ENCODE results near the gene NEDD8.
"Not testable (repeated sequence)": the region's sequence is repeated elsewhere in the genome, so short reads cannot be mapped to it uniquely, and the experiment has no call there.

The NEDD8 gene

DNA sequence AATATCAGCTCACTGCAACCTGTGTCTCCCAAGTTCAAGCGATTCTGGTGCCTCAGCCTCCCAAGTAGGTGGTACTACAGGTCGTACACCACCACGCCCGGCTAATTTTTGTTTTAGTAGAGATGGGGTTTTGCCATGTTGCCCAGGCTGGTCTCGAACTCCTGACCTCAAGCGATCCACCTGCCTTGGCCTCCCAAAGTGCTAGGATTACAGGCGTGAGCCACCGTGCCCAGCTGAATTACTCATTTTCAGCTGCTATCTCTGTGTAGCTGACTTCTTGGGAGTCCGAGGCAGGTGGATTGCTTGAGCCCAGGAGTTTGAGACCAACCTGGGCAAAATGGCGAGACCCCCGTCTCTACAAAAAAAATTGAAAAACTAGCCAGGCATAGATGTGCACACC is 13.2 kb upstream of the NEDD8 start:
- not testable (repeated sequence) for DNase-seq

DNA sequence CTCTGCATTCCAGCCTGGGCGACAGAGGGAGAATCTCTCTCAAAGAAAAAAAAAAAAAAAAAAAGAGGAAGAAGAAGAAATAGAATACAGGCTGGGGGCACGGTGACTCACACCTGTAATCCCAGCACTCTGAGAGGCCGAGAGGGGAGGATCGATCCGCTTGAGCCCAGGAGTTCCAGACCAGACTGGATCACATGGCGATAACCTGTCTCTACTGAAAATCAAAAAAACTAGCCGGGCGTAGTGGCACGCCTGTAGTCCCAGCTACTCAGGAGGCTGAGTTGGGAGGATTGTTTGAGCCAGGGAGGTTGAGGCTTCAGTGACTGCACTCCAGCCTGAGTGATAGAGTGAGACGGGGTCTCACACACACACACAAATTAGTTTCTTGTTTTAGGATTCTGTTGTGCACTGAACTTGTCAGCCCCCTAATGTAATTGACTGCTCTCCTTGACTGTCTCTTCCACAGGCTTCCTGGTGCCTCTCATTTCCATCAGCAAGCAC is 11.2 kb upstream of the NEDD8 start:
- no peak for DNase-seq

DNA sequence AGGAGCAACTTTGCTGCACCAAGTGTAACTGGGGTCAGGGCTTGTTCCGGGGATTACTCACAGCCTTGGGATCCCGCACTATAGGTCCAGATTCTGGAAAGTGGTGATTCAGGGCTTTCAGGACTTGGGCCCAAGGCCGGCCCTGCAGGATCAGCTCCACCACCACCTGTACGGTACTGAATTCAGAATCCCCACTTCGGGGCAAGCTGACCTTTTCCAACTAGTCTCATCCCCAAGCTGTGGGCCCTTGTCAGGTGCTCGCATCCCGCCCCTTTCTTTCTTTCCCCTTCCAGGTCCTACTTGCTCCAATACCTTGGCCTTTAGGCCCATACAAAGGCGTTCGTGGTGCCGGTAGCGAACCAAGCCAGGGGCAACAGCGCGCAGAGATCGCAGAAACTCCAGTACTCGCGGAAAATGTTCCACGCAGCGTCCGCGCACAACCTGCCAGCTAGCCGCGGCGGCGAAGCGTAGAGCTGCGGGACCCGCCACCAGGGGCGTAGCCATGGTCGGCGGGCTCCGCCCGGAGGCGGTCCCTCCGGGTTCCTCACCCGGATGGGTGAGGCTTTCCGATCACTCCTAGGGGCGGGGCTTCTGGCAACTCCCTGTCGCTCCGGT is 9.8 kb upstream of the NEDD8 start:
- DNase-seq, result peak; percentile 91

DNA sequence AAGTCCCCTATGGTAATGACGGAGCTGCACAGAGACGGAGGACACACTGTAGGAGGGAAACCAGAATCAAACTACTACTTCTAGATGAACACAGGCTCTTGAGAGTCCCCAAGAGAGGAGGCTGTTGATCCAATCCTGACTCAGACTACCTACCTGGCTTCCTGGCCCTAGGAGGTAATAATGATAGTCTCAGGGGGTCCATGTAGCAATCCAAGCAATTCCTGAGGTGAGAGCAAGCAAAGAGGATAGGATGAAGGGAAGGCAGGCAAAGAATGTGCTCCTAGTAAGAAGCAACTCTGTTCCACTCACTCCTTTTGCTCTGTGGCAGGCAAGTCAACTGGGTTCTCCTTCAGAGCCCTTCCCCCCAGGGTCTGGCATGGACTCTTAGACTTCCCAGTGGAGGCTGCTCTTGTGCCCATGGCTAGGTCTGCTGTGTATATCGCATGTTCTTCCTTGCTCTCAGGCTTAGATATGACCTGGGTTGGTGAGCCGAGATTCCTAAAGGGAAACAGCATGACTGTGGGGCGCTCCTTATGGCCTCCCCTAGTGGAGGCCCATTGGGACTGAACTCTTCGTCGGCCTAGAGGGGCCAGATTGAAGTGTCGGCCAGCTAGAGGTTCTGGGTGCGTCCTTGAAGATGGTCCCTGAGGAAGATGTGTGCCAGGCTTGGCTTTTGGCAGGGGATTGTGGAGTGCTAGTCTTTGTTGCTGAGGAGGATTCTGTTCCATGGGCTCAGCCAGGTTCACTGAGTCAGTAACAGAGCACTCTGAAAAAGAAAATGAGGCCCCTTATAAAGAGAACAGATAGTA is 8.1 kb upstream of the NEDD8 start:
- DNase-seq, result no peak

DNA sequence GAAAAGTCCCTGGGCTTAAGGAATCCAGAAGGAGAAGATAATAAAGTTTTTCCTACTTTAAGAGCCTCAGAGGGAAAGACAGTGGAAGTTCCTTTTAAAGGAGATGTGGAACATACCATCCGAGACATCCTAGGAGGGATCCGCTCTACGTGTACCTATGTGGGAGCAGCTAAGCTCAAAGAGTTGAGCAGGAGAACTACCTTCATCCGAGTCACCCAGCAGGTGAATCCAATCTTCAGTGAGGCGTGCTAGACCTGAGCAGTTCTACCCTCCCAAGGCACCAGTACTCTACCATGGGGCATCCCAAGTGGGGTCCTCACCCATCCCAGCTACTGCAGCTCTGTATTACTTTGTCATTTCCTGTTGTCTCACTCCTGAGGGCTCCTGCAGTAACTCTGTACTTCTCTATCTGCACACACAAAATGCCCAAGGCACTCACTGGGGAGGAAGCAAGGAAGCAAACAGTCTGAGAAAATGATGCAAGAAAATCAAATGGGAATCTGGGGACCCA is 6.4 kb upstream of the NEDD8 start:
- no peak for DNase-seq

DNA sequence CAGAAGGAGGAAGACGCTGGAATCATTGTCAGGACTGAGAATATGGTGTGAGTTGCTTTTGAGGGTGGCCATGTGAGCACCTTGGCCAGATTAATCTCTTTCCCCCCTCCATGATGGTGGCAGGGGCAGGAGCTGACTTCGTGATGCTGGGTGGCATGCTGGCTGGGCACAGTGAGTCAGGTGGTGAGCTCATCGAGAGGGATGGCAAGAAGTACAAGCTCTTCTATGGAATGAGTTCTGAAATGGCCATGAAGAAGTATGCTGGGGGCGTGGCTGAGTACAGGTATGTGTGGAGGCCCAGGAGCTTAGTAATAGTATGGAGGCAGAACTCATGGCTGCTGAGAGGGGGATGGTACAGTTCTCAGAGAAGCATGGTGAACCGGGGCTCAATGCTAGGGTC is 6.0 kb upstream of the NEDD8 start:
- DNase-seq, result peak; percentile 34

DNA sequence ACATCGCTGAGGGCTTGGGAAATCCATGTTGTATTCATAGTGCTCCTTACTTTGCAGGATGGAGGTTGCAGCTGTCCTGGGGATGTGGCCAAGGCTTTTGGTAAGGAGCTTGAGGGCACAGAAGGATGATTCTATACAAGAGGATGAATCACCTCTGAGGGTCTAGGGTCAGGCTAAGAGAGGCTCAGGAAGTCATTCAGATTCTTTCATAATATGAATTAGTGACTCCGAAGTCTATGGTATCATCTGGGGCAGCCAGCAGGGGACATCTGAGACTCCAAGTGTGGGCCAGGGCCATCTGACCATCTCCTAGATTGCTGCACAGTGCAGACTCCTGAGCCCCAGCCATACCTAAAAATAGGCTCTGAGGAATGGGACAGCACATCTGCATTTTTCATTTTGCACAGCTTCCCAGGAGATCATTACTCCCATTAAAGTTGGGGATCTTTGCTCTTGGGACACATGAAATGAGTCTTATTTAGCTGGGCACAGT is 5.3 kb upstream of the NEDD8 start:
- DNase-seq, result no peak

DNA sequence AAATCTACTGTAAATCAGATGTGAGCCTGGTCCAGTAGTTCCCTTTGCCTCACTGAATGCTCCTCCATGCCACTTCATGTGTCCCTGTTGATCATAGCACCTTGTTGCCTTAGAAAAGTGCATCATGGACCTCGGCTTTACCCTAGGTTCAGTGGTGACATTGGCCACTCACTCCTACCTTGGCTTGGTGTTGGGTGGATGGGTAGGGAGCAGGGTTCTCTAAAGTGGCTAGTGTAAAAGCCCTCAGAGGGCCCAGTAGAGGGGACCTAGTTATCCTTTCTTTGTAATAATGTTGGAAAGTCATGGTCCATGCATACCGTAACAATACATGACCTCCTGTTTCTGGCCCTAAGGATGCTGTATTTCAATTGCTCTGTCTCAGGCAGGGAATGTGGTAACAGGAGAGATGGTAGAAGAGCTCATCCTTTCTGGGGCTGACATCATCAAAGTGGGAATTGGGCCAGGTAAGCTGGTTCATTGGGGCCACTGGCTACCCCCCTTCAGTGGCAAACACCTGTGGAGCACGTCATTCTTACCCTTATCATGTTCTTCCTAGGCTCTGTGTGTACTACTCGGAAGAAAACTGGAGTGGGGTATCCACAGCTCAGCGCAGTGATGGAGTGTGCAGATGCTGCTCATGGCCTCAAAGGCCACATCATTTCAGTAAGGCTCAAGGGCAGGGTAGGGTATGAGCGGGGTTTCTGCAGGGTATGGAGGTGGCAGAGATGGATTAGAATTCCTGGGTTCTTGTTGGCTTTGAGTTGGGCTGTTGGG is 4.7 kb upstream of the NEDD8 start:
- no peak for DNase-seq

DNA sequence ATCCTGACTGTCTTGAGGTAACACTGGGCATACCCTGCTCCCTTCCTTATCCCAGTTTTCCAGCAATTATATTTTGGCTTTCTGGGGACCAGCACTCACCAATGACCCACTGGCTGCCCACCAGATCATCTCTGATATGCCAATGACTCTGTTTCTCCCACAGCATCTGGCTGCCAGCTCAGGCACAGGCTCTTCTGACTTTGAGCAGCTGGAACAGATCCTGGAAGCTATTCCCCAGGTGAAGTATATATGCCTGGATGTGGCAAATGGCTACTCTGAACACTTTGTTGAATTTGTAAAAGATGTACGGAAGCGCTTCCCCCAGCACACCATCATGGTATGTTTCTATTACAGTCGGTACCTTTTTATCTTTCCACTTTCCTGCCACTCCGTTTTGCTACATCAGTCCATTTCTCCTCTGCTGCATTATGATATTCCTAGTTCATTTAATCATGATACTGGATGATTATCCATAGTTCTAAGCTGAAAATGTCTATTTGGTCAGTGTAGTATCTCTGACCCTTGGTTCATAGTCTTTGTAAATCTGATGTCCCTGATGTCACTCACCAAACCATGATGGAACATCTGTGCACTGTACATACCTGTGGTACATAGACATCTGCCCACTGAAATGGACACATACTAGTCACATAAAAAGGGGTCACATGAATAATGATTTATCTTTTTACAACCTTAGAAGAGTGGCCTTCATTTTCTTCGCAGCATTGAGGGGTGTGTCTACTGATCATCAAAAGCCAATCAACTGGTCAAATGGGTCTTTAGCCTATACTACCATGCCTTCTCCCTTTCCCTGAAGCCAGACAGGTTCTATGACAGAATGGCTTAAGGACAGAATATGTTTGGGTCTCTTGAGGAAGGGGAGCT is 3.9 kb upstream of the NEDD8 start:
- no peak for DNase-seq

DNA sequence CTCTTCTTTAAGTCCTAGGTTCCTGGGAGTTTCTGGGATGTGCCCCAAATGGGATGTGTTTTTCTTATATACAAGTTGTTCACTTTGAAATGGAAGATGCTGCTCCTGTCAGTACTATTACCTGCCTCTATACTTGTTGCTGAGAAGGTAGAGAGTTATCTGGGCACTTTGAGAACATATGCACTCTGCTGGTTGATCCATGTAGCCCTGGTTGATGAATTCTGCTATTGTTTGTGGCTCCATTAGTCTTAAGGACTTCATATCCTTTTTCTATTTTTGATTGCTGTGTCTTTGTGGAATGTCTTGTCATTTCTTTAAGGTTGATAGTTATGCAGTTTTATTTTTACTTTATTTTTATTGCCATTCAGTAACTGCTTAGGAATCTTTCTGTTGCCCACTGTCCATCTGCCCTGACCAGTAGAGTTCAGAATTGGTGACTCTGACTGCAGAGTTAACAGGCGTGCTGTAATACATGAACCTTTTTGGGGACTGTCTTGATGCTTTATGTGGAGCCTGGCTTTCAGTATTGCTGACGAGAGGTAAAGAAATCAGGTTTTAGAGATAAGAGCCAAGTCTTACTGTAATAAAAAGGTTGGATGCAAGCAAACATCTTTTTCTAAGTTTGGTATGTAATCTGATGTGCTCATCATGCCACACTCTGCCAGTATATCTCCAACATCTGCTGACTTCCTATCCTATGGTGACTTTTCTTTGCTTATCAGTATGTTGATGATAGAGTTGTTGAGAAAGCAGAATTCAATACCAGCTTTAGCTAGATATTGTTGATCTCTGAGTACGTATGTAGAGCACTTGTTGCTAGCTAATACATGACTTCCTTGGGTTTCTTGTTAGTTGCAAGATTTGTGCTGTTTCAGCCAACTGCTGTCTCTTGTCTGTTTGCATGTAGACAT is 2.2 kb upstream of the NEDD8 start:
- DNase-seq, result no peak

DNA sequence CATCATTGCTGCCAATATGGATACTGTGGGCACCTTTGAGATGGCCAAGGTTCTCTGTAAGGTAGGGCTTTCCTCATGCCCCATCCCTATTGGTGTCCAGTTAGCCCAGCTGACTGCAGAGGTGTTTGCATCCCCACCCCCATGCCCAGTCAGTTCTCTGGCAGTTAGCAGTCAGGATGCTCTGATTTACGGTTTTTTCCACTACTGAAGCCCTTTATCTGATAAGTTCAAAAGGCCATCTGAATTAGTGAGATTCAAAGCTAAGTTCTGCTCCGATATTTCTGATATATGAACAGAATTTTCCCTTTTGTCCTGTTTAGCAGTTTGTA is 1.3 kb upstream of the NEDD8 start:
- no peak for DNase-seq

DNA sequence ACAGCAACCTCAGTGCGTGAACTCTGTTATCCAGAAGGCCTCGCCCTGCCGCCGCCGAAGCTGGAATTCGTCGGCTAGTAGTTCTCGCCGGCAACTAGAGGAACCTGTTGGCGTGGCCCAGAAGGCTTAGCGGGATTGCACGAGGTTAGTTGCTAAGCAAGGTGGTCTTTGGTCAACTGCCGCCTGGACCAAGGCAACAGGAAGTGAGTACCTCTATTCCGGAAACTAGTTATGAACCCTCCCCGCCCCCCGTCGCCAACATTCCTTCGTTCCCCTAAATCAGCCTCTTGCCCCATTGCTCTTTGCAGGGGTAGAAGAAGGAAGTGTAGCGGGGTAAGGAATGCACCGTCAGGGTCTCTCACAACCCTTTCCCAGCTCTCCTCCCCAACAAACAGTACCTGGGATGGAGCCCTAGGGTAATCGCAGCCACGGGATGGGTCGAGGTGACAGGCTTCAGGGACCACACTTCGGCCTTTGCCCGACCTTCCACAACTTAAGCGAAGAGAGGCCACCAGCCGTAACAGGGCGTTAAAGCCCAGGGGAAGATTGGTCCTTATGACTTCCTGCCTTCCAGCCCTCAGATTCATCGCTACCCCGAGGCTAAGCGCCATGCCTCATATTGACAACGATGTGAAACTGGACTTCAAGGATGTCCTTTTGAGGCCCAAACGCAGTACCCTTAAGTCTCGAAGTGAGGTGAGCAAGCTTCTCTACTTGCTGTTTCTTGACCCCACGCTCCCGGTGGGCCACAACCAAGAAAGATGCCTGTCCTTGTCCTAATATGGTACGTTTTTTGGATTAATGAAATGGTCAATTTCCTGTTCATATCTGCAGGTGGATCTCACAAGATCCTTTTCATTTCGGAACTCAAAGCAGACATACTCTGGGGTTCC is 724 bp upstream of the NEDD8 start, which contains the start of gene GMPR2:
Gene GMPR2, plus strand, starts transcription at position 285 of the 893 bp plus-strand sequence. Its CDS starts 325 bp downstream, at position 610.
- no peak for DNase-seq

DNA sequence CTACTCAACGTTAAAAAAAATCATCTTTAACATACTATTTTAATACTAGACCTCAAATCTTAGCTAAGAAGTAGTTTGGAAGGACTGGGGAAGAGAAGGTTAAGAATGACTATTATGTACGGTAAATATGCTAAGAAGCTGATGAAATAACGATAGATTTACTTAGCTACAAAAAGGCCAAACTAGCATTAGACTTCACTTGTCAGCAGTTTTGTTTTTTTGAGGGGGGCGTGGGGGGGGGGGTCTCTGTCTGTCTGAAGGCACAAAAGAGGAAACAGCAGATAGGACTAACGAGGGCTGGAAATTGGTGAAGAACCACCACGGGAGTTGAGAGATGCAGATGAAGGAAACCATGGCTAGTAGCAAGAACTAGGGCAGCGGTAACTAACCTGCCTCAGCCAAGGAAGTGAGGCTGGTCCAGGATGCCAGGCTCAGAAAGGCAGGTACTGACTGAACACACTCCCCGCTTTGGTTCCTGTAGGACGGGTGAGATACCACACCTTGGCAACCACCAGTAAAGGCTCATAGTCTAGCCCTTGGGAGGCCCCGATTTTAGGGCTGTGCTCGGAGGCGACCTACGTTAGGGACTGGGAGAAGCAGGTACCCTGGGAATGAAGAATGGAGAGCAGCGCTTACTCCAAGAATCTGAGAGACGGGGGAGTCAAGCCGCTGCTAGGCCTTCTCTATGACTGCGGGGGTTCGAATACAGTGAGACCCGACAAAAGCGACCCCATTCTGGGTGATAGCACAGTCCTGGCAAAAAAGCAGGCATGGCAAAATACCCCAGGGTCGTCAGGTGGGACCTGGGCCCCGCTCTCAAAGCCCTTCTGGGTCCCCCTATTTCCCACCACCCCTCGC is 675 bp downstream of the NEDD8 start:
- no peak for DNase-seq

DNA sequence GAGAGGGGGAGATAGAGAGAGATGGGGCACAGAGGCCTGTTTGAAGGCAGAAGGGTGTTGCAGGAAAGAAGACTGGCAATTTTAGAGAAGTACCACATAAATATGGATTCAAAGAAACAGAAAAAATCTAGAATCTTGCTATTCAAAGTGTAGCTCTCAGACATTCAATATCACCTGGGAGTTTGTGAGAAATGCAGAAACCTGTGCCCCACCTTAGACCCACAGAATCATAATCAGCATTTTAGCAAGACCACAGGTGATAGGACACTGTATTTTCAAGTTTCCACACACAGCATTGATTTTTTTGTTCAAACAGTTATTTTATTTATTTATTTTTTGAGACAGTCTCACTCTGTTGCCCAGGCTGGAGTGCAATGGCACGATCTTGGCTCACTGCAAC is 3.3 kb downstream of the NEDD8 start:
- DNase-seq, result no peak

DNA sequence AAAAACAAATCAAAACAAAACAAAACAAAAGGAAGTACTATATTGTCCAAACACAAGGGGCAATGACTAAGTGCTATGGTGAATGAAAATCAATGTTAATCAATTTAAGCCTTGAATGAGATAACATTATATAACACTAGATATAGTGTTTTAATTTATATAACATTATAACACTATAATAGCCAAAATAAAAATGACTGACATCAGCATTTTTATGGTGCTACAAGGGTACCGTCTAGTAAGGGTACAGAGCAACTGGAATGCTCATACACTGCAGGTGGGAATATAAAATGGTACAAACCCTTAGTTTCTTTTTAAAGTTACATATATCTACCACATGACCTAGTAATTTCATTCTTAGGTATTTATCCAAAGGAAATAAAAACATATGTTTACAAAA is 5.7 kb downstream of the NEDD8 start:
- no peak for DNase-seq

DNA sequence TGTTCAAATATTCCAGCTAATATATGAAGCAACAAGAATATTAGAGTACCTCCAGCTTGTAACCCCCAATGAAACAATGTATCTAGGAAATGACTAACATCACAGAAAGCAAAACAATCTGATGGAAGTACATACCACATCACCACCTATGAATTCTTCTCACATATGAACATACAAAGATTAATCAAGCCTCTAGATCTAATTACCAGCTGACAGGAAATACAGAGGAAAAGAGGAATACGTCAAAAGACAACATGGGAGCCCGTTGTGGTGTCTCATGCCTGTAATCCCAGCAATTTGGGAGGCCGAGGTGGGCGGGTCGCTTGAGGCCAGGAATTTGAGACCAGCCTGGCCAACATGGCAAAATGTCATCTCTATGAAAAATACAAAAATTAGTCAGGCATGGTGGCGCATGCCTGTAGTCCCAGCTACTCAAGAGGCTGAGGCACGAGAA is 7.5 kb downstream of the NEDD8 start:
- no peak for DNase-seq

DNA sequence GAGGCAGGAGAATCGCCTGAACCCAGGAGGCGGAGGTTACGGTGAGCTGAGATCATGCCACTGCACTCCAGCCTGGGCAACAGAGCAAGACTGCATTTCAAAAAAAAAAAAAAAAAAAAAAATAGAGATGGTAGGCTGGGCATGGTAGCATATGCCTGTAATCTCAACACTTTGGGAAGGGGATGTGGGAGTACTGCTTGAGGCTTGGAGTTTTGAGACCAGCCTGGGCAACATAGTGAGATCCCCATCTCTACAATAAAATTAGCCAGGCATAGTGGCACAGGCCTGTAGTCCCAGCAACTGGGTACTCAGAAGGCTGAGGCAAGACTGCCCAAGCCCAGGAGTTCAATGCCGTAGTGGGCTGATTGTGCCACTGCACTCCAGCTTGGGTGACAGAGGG is 9.2 kb downstream of the NEDD8 start:
- not testable (repeated sequence) for DNase-seq

DNA sequence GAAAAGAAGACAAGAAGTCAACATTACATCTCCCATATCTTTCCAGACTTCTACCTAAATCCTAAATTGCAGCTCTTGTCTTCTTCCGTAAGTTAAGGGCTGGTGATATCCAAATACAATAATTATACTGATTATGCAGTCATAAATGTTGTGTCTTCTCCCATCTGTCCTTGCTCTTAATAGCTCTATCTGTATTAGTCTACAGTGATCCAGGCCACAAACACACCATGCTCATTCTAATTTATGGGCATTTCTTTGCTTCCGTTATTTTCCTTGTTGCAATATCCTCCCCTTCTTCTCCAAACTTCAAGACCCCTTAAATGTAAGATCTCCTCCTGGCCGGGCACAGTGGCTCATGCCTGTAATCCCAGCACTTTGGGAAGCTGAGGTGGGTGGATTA is 12.6 kb downstream of the NEDD8 start:
- DNase-seq, result no peak

DNA sequence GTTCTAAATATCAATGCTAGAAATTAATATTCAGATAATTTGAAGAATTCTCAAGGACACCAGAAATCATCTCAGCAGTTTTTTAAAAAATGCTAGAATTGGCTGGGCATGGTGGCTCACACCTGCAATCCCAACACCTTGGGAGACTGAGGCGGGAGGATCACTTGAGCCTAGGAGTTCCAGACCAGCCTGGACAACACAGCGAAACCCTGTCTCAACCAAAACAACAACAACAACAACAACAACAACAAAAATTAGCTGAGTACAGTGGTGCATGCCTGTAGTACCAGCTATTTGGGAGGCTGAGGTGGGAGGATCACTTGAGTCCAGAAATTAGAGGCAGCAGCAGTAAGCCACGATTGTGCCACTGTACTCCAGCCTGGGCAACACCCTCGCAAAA is 13.1 kb downstream of the NEDD8 start:
- no peak for DNase-seq
